ENCODE measurements around the gene ATP6V0A1.
"Not testable (repeated sequence)": the region's sequence is repeated elsewhere in the genome, so short reads cannot be mapped to it uniquely, and the experiment has no call there.

The ATP6V0A1 gene

GRCh38 chr17:42458497-42459255, at the start of gene ATP6V0A1:
Gene ATP6V0A1 (plus strand): TSS chr17:42458878. CDS start chr17:42460895, 2,017 bp downstream.
- peak; percentile 93 for DNase-seq (ENCODE audit: low read depth, low spot score)

- peak; percentile 88 for DNase-seq (ENCODE audit: low read depth, low spot score)
These were observed 49.0 kb upstream of the ATP6V0A1 start for GRCh38 chr17:42409523-42410318.

GRCh38 chr17:42410319-42410685, 48.4 kb upstream of the ATP6V0A1 start:
- no peak for DNase-seq (ENCODE audit: low read depth, low spot score)

GRCh38 chr17:42411361-42411760, 47.3 kb upstream of the ATP6V0A1 start:
- no peak for DNase-seq (ENCODE audit: low read depth, low spot score)

- DNase-seq (ENCODE audit: low read depth, low spot score): no peak
These were observed 46.6 kb upstream of the ATP6V0A1 start for GRCh38 chr17:42411905-42412679.

- DNase-seq (ENCODE audit: low read depth, low spot score): no peak
These were observed 45.1 kb upstream of the ATP6V0A1 start for GRCh38 chr17:42413464-42414040.

GRCh38 chr17:42414704-42415409, 43.8 kb upstream of the ATP6V0A1 start:
- DNase-seq (ENCODE audit: low read depth, low spot score): no peak

GRCh38 chr17:42417981-42418380, 40.7 kb upstream of the ATP6V0A1 start:
- not testable (repeated sequence) for DNase-seq (ENCODE audit: low read depth, low spot score)

GRCh38 chr17:42421136-42421506, 37.6 kb upstream of the ATP6V0A1 start:
- no peak for DNase-seq (ENCODE audit: low read depth, low spot score)

GRCh38 chr17:42421507-42422338, 37.0 kb upstream of the ATP6V0A1 start:
- peak; percentile 88 for DNase-seq (ENCODE audit: low read depth, low spot score)

- DNase-seq (ENCODE audit: low read depth, low spot score): peak; percentile 57
These were observed 36.2 kb upstream of the ATP6V0A1 start for GRCh38 chr17:42422412-42422957.

- peak; percentile 100 for DNase-seq (ENCODE audit: low read depth, low spot score)
These were observed 35.5 kb upstream of the ATP6V0A1 start, which contains the start of gene CAVIN1 for GRCh38 chr17:42422958-42423712. Gene CAVIN1 (minus strand): TSS chr17:42423256. CDS start chr17:42423097, 159 bp downstream.

GRCh38 chr17:42423766-42424165, 34.9 kb upstream of the ATP6V0A1 start:
- no peak for DNase-seq (ENCODE audit: low read depth, low spot score)

- peak; percentile 54 for DNase-seq (ENCODE audit: low read depth, low spot score)
These were observed 33.6 kb upstream of the ATP6V0A1 start for GRCh38 chr17:42424991-42425610.

GRCh38 chr17:42428141-42428944, 30.3 kb upstream of the ATP6V0A1 start:
- peak; percentile 95 for DNase-seq (ENCODE audit: low read depth, low spot score)

GRCh38 chr17:42429726-42430447, 28.8 kb upstream of the ATP6V0A1 start:
- no peak for DNase-seq (ENCODE audit: low read depth, low spot score)

- DNase-seq (ENCODE audit: low read depth, low spot score): no peak
These were observed 26.9 kb upstream of the ATP6V0A1 start for GRCh38 chr17:42431758-42432161.

All from astrocyte of the hippocampus (primary cell).